ENCODE data around the gene C1orf216.
"Not testable (repeated sequence)": the region's sequence is repeated elsewhere in the genome, so short reads cannot be mapped to it uniquely, and the experiment has no call there.

The C1orf216 gene

GRCh38 chr1:35707601-35708440, 10.9 kb downstream of the C1orf216 start:
- H3K27ac ChIP-seq = peak overlapping the region in 1 of 21 experiments; percentile 30
- peak overlapping the region; percentile 15 to 51 (median 35) for H3K4me3 ChIP-seq

GRCh38 chr1:35706846-35707600, 11.7 kb downstream of the C1orf216 start:
- peak overlapping the region; percentile 15 to 51 (median 35) for H3K4me3 ChIP-seq
- H3K27ac ChIP-seq = no peak overlapping the region

DNA sequence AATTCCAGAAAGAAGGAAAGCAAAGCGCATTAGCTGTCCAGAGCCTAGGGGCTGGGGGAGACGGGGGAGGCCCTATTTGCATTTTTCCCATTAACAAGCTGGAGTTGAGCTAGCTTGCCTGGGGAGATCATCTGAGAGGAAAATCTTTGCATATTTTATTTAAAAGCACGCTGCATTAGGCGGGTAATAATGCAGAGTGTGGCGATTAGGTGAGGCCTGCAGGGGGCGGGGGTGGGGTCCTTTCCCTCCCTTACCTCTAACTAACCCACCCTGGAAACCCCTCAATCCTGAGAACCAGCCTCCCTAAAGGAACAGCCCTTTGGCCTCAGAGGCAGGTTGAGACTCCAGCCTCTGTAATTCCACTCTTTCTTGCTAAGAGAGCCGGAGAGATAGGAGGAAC, 16.2 kb downstream of the C1orf216 start:
- no peak overlapping the region for H3K4me3 ChIP-seq
- no peak overlapping the region for H3K27ac ChIP-seq

GRCh38 chr1:35699152-35699551, 19.5 kb downstream of the C1orf216 start:
- H3K4me3 ChIP-seq, H3K27ac ChIP-seq: not testable (repeated sequence)

DNA sequence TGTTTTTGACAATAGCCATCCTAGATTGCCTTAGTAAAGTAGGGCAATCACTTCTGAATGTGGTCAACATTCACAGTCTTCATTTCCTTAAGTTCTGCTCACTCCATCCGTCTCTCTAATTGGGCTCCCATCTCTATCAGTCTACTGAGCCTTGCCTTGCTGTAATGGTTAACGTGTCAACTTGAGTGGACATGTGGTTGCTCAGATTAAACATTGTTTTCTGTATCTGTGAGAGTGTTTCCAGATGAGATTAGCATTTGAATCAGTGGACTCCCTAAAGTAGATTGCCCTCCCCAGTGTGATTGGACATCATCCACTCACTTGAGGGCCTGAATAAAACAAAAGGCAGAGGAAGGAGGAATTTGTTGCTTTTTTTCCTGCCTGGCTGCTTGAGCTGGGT, 26.4 kb downstream of the C1orf216 start:
- Histone ChIP-seq H3K27ac (no peak overlapping the region), H3K4me3 (no peak overlapping the region)

- H3K27ac ChIP-seq = no peak overlapping the region
Observed at GRCh38 chr1:35691571-35692220, 27.0 kb downstream of the C1orf216 start.

DNA sequence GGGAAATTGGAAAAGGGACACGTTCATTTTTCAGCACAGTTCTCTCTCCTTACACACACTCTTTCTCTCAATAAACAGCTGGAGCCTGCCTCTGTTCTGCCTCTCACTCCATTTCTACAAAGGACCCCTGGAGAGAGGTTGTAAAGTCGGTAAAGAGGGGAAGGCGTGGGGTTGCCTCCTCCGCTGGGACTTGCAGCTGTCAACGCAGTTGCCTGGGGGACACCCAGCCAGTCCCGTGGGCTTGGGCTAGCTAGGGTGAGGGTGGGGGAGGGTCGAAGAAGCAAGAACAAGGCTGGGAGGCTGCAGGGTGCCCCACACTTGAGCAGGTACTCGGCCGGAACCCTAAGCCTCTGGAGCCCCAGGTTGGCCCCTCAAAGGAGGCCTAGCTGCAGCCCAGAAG, 27.6 kb downstream of the C1orf216 start:
- Histone ChIP-seq H3K4me3 (no peak overlapping the region), H3K27ac (no peak overlapping the region)

More at GRCh38 chr1:35691571-35692220, 27.0 kb downstream of the C1orf216 start:
- H3K4me3 ChIP-seq = no peak overlapping the region

DNA sequence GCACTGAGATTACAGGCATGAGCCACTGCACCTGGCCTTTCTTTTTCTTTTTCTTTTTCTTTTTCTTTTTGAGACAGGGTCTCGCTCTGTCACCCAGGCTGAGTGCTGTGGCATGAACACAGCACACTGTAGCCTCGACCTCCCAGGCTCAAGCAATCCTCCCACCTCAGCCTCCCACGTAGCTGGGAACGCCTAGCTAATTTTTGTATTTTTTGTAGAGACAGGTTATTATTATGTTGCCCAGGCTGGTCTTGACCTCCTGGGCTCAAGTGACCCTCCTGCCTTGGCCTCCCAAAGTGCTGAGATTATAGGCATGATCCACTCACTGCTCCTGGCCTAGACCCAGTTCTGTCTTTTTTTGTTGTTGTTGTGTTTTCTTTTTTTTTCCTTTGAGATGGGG, 28.6 kb downstream of the C1orf216 start:
- H3K27ac ChIP-seq, H3K4me3 ChIP-seq: not testable (repeated sequence)

DNA sequence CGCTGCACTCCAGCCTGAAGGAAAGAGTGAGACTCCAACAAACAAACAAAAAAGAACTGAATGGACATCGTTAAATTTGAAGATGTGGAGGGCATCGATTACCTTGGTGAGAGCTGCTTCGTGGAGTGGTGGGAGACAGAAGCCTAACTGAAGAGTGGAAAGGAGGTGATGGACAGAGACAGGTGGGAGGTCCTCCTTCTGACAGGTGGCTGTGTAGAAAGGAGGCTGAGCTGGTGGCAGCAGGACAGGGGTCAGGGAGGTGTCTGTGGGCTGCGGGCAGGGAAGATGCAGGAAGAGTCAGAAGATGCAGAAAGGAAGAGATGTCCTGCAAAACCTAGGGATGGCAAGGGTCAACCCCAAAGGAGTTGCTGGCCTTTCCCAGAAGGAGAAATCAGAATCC, 30.5 kb downstream of the C1orf216 start:
- Histone ChIP-seq H3K27ac (no peak overlapping the region), H3K4me3 (no peak overlapping the region)

DNA sequence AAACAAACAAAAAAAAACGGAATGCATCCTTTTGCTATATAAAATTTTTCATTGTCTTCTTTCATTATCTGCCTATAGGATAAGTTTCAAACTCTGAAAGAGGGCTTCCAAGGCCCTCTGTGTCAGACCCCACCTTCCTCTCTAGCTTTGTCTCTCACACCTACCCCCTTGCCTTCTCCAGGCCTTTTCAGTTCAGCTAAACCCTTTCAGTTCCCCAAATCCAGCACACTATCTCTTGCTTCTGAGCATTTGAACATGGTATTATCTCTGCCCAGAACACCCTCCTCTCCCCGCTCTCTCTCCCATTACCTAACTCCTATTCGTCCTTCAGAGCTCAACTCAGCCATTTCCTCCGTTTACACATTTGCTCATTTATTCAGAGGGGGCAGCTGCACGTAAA, 35.7 kb downstream of the C1orf216 start:
- no peak overlapping the region for H3K4me3 ChIP-seq
- no peak overlapping the region for H3K27ac ChIP-seq

GRCh38 chr1:35680271-35680670, 38.4 kb downstream of the C1orf216 start:
- Histone ChIP-seq H3K27ac (no peak overlapping the region), H3K4me3 (no peak overlapping the region)

GRCh38 chr1:35675773-35676172, 42.9 kb downstream of the C1orf216 start:
- no peak overlapping the region for H3K4me3 ChIP-seq
- no peak overlapping the region for H3K27ac ChIP-seq

- Histone ChIP-seq H3K4me3 (no peak overlapping the region), H3K27ac (no peak overlapping the region)
Observed at GRCh38 chr1:35674111-35674510, 44.6 kb downstream of the C1orf216 start.

GRCh38 chr1:35672116-35672515, 46.6 kb downstream of the C1orf216 start:
- H3K27ac ChIP-seq = no peak overlapping the region
- no peak overlapping the region for H3K4me3 ChIP-seq

GRCh38 chr1:35668506-35668905, 50.2 kb downstream of the C1orf216 start:
- H3K4me3 ChIP-seq = no peak overlapping the region
- no peak overlapping the region for H3K27ac ChIP-seq

GRCh38 chr1:35666916-35667315, 51.8 kb downstream of the C1orf216 start:
- Histone ChIP-seq H3K27ac (no peak overlapping the region), H3K4me3 (no peak overlapping the region)

GRCh38 chr1:35666216-35666615, 52.5 kb downstream of the C1orf216 start:
- H3K27ac ChIP-seq = no peak overlapping the region
- H3K4me3 ChIP-seq = no peak overlapping the region
